H4 (cell line): ENCODE results near the gene HINT3. TPM values are rescaled to one million over a fixed set of nuclear protein-coding genes. Genes with fewer than 3 reads are reported as not detected.
"Not testable (repeated sequence)": the region's sequence is repeated elsewhere in the genome, so short reads cannot be mapped to it uniquely, and the experiment has no call there.

Experiments
- DNase-seq: peaks from one replicate; pipeline ENCODE4 v3.0.0-alpha.2; 2015; ENCODE audit warnings: low spot score
- total RNA-seq: library from RNA; depleted of rRNA; stranded (reverse); fragments of >200 nt; shearing (Covaris generic); gene quantifications from 2 replicates; pipeline ENCODE4 v1.2.3, GENCODE V29; 2014; rRNA removed

HINT3 gene
- 10.0 and 10.6 TPM in 2 replicates for total RNA-seq

DNA sequence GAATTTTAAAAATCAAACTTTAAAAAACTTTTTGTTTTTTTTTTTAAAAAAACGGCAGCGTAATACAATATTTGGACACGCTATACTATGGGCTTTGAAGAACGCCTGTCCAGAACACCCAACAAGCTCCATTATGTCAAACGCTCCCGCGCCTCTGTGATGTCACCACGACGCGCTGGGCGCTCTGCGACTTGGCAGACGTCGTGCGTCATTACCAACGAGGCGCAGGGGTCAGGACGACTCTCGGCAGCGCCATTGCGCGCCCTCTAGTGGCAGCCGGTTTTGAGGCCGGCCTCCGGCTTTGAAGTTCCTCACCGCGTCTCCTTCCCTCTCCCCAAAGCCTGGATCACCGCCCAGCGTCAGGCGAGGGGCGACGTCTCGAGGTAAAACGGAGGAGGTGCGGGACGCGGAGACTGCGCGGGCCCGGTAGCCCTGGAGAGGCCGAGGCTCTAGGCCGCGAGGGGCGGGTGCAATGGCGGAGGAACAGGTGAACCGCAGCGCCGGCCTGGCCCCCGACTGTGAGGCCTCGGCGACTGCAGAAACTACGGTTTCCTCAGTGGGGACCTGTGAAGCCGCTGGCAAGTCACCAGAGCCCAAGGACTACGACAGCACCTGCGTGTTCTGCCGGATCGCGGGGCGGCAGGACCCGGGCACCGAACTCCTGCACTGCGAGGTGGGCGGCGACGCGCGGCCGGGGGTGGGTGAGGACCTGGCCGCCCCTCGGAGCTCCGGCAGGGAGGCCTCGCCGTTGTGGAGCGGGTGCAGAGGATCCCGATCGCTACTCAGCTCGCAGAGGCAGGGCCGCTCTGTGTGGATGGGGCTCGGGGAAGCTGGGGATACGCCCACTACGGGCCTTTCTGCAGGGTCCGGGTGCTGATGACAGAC is at the start of gene HINT3:
HINT3 (plus strand) TSS at position 265 of the 885 bp plus-strand sequence; CDS start at position 473, 208 bp downstream.
- peak; percentile 94 for DNase-seq

GRCh38 chr6:125910527-125910926 is 46.0 kb upstream of the HINT3 start:
- DNase-seq: no peak

DNA sequence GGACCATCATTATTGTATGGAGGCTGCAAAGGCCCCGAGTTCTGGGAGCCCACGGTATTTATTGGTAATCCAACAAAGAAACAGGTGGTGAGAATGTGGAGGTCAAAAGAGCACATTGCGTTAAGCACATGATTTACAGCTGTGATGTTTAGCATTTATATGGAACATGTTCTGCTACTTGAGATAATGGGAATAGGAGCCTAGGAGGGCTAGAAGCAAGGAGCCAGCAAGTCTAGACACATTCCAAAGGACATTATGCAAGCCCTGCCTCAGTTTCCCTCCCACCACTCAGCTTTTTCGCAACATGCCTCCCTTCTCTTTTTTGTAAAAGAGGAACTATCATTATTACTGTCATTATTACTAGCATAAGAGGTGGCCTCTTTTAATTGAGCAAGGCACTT is 45.5 kb upstream of the HINT3 start:
- not testable (repeated sequence) for DNase-seq

- not testable (repeated sequence) for DNase-seq
These were observed 44.1 kb upstream of the HINT3 start for GRCh38 chr6:125912430-125912829.

DNA sequence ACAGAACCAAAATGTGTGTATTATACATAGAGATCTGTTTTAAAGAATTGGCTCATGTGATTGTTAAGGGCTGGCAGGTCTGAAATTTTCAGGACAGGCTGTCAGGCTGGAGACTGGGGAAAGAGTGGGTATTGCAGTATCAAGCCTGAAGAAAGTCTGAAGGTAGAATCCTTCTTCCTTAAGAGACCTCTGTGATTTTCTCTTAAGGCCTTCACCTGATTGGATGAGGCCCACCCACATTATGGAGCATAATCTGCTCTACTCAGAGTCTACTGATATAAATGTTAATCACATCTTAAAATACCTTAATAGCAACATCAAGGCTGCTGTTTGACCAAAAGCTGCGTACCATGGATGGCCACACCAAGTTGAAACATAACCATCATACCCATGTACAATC is 43.4 kb upstream of the HINT3 start:
- no peak for DNase-seq

DNA sequence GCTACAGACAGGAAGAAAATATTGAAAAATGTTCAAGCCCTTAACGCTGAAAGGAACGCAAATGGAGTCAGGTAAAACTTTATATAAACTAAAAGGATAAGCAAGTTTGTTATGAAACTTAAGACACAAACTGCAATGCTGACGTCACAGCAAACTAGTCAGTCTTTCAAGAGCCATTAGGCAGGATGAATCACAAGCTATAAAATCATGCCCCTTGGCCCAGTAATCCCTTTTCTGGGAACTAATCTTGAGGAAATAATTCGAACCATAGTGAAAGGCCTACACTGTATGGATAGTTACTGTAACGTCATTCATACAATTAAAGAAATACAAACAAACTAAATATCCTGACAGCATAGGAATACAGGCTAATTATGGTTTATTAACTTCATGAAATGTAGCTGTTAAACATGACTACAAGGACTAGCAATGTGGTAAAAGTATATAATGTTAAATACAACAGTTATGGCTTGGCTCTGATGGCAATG is 42.7 kb upstream of the HINT3 start:
- DNase-seq: peak; percentile 93

DNA sequence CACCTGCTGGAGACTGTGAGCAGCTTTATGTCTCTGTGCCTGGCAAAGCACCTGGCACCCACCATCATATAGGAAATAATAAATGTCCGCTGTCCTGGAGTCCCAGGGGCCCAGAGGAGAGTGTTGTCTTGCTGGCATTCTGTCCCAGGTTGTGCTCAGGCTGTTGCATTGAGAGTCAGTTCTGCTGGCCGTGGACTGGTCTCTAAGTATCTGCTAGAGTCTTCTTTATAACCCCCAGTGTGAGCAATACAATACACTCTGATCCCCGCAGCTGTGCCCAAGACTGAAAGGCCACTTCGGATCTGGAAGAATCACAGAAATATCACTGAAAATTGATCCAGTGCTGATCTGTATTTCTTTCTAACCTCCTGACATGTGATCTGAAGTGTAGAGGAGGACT is 38.3 kb upstream of the HINT3 start:
- no peak for DNase-seq

DNA sequence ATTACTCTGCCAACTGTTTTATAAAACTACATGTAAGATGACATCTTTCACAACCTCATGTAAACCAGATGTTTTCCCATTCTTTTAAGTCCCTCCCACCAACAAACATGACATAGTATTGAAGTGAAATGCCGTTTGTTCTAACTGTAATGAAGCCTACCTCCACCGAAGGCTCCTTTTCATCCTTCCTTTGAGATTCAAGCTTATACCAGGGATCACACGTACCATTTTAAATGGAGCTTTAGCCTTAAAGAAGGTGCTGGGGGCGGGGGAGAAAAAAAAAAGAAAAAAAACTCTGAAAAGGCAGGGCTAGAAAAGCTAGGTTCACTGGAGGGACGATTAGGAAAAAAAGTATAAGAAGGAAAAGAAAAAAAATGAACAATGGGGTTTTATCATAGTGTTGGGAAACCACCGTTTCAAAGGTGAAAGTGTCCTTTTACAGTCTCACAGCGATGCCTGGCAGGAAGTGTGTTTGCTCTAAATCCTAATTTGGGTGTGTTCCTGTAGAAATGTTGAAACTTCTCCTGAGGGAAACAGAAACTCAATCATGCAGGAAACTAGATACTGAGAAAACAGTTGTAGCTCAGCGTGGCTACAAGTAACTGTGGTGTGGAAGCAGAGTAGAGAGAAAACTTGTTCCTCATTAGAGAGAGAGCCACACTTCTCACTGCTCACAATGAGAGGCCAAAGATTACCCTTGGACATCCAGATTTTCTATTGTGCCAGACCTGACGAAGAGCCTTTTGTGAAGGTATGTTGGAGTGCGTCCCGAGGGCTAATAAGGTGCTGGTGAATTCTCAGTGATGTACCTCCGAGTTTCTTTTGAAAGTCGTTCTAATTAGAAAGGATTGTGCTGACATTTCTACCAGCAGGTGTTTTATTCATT is 37.6 kb upstream of the HINT3 start:
- DNase-seq: peak; percentile 94

DNA sequence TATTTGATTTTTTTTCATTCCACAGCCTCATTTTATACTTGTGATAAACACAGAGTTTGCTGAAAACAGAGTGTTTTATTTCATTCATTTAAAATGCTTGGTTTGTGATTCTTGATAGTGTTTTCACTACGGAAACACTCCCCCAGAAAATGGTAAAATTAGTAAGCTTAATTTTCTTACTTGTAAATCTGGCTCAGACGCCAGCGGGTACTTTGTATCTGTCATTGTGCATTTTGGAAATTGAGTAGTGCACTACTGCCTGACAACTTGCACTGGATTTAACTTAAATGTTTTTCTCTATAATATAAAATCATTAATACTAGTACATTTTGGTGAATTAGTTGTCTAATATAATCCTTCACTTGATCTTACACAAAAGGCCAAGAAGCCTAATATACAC is 37.0 kb upstream of the HINT3 start:
- DNase-seq: no peak

- no peak for DNase-seq
These were observed 34.2 kb upstream of the HINT3 start for GRCh38 chr6:125922322-125922860.

DNA sequence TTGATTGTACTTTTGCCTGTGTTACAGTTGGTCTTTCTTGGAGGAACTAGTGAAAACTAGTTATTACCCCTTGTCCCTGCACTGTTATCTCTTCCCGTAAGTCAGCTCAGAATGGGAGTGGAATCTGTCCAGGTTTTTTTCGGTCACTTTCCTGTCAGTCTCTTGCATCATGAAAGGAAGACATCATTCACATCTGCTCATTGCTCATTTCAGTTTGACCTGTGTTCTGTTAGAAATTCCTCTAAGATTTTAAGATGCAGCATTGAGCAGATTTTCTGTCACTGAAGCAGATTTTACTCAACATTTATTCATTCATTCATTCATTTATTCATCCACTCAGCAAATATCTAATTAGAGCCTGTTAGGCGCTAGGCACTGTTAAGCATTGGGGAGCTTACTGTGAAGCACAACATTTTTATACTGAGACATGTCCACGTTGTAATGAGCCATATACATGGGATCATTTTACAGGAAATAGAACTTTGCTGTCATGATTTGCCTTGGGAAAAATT is 33.1 kb upstream of the HINT3 start:
- no peak for DNase-seq

GRCh38 chr6:125924169-125924568 is 32.4 kb upstream of the HINT3 start:
- no peak for DNase-seq

DNA sequence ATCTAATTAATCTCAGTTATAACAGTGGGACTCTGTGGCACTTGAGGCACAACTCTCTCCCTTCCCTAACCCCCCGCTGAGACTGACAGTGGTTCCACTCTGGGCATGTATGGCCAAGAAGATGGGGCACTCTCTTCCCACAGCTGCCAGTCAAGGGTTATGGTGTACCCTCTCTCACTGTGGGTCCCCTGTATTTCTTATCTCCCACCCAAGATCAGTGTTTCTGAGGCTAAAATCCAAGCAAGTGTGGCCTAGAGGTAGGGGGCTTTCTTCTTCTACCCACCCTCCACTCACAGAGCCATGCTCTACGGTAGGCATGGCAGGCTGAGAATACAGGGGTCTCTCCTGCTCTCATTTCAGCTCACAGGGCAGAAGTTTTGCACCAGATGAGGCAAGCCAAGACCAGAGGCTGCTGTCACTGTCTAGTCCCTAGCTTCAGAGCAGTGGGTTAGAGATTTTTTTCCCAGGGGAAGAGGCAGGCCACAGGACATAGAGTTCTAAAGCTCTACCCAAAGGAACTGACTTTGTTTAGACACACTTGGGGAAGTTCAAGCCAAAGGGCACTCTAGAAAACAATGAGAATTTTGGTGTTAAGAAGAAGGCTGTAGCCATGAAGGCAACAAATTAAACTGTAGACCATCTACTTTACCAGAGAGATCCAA is 31.7 kb upstream of the HINT3 start:
- no peak for DNase-seq

GRCh38 chr6:125926711-125927110 is 29.9 kb upstream of the HINT3 start:
- no peak for DNase-seq

- DNase-seq: no peak
These were observed 28.8 kb upstream of the HINT3 start for GRCh38 chr6:125927761-125928160.

DNA sequence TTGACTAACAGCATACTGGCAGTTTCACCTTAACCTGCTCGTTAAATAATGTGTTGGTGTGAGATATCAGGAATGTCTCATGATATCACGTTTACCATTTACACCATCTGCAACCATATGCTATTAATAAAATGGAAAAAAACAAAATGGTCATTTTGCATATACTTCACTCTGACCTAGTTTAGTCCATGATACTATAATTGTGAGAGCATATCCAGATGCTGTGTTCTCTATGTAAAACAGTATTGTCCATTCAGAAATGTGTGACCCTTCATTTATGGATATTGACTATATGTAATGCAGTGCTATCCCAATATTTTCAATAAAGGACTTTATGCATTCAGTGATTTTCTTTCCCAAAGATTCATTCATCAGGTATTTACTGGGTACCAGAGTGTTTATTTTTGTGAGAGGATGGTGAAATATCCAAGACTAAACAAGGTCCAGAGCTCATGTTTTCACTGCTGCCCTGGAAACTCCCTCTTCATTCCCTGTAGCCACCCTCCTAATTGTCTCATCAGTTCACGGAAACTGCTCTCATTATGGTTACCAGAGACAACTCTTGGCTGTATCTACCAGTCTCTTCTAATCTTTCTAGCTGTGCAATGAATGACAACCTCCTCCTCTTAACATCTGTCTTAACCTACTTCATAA is 25.7 kb upstream of the HINT3 start:
- DNase-seq: no peak

GRCh38 chr6:125931733-125932450 is 24.7 kb upstream of the HINT3 start:
- no peak for DNase-seq

DNA sequence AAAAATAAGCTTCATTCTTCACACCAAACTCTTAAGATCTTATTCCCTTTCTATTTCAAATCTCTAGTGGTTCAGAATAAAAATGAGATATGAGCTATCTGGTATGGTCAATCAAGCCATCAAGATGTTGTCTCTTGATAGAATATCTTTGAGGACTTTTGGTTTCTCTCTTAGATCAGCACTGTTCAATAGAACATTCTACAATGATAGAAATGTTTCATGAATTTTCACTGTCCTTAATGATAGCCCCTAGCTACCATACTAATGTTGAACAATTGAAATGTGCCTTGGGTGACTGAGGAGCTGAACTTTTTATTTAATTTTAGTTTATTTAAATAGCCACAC is 24.1 kb upstream of the HINT3 start:
- DNase-seq: no peak

- DNase-seq: not testable (repeated sequence)
These were observed 21.1 kb upstream of the HINT3 start for GRCh38 chr6:125935520-125935919.

GRCh38 chr6:125939026-125939425 is 17.5 kb upstream of the HINT3 start:
- DNase-seq: no peak
